NT2/D1 (cell line): ENCODE measurements around the gene DOCK9.

Experiments used
- SUZ12 ChIP-seq: IDR thresholded peaks from 2 replicates; pipeline ENCODE4 v1.6.1; 2011; ENCODE audit not compliant: insufficient read length, insufficient read depth; ENCODE audit errors: extremely low read depth
- YY1 ChIP-seq: IDR thresholded peaks from 2 replicates; pipeline ENCODE4 v1.6.1; 2011; ENCODE audit not compliant: insufficient read length, insufficient read depth

DNA sequence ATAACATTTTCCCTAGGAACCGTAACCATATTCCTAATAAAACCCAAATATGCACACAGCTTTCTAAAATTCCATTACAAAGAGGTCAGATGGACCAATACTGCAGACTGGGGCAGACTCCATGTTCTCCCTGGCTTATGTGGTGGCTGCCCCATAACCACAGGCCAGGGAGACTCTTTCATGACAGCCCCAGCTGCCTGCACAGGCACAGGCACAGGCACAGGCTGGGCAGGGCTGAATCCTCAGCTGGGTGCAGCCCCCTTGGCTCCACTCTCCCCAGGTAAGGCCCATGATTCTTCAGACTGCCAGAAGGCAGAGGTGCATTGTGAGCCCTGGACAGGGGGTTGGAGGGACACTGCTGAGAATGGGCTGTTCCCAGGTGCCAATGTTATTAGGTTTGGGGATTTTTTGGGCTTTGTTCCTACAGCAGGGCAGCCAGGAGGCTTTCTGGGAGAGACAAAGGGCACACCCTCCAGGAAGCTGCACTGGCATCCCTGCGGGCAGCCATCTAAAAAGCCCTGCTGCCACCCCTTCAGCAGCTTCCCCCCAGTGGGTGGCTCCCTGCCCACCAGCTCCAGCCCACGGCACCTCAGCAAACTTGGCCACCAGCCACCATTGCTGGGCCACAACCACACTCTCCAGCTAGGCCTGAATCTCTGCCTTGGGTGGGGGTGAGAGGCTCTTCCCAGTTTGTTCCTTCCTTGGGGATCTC, 20.0 kb downstream of the DOCK9 start:
- no peak for TF ChIP-seq YY1
- TF ChIP-seq SUZ12 = no peak
